HG03354 (cell line): ENCODE results near the gene CFAP251.
"Not testable (repeated sequence)": the region's sequence is repeated elsewhere in the genome, so short reads cannot be mapped to it uniquely, and the experiment has no call there.

Experiments used
- ATAC-seq: cut with Tn5 transposase; IDR thresholded peaks from one replicate; pipeline ENCODE4 v1.9.1; 2021; ENCODE audit warnings: mild to moderate bottlenecking; ENCODE audit not compliant: unreplicated experiment, poor library complexity, severe bottlenecking

Gene CFAP251

GRCh38 chr12:122041458-122041857, 123.1 kb downstream of the CFAP251 start:
- not testable (repeated sequence) for ATAC-seq

- ATAC-seq = no peak
Observed at GRCh38 chr12:122042910-122043309, 124.5 kb downstream of the CFAP251 start.

- ATAC-seq = no peak
Observed at GRCh38 chr12:122043476-122043875, 125.1 kb downstream of the CFAP251 start.

GRCh38 chr12:122045262-122045661, 126.9 kb downstream of the CFAP251 start:
- ATAC-seq = no peak

- no peak for ATAC-seq
Observed at GRCh38 chr12:122046145-122046544, 127.8 kb downstream of the CFAP251 start.

- no peak for ATAC-seq
Observed at GRCh38 chr12:122048151-122048550, 129.8 kb downstream of the CFAP251 start.

- no peak for ATAC-seq
Observed at GRCh38 chr12:122049827-122050226, 131.4 kb downstream of the CFAP251 start.

GRCh38 chr12:122050706-122051105, 132.3 kb downstream of the CFAP251 start:
- ATAC-seq = no peak

- ATAC-seq = no peak
Observed at GRCh38 chr12:122051231-122051876, 133.0 kb downstream of the CFAP251 start.

GRCh38 chr12:122052285-122052684, 133.9 kb downstream of the CFAP251 start:
- ATAC-seq = no peak
